Transverse colon (tissue), 4 donors: Measurements from ENCODE around the gene RFX3. TPM values are rescaled to one million over a fixed set of nuclear protein-coding genes. Genes with fewer than 3 reads are reported as not detected.

Experiments used
- DNase-seq: peaks from one replicate; pipeline ENCODE4 v3.0.0-alpha.2; 2019
- H3K27ac ChIP-seq, 4 donors: fragments of 200-600 bp; sonication (generic); 2 replicates each; pipeline ENCODE4 v1.5.1; 2016 to 2018; ENCODE audit warnings: inconsistent platforms in 4 of 4
- H3K27me3 ChIP-seq: fragments of 200-600 bp; sonication (generic); 2 replicates; pipeline ENCODE4 v1.5.1; 2017; ENCODE audit warnings: inconsistent platforms
- H3K36me3 ChIP-seq, 4 donors: fragments of 200-600 bp; sonication (generic); 2 replicates each; pipeline ENCODE4 v1.5.1; 2017 to 2019; ENCODE audit warnings: inconsistent platforms in 4 of 4
- H3K4me1 ChIP-seq, 4 donors: fragments of 200-600 bp; sonication (generic); 2 replicates each; pipeline ENCODE4 v1.5.1; 2017 to 2020; ENCODE audit warnings: inconsistent platforms in 4 of 4
- H3K4me3 ChIP-seq, 4 donors: fragments of 200-600 bp; sonication (generic); 1 replicate in 1 of 4; 2 replicates in 3 of 4; pipeline versions ENCODE4 v1.5.1 to v1.6.1; 2017 to 2019; ENCODE audit warnings: inconsistent platforms in 4 of 4
- H3K9me3 ChIP-seq, 2 donors: fragments of 200-600 bp; sonication (generic); 2 replicates each; pipeline ENCODE4 v1.5.1; 2017 to 2019; ENCODE audit warnings: inconsistent platforms in 2 of 2
- CTCF ChIP-seq, 5 experiments: fragments of 200-600 bp in 3 of 5; fragments of 450-650 bp in 2 of 5; sonication (generic) in 3 of 5; IDR thresholded peaks; 1 replicate in 2 of 5; 2 replicates in 3 of 5; pipeline ENCODE4 v1.5.1; 2016 to 2017; ENCODE audit warnings: antibody characterized with exemption in 5 of 5, inconsistent platforms in 3 of 5, mild to moderate bottlenecking in 2 of 5, moderate library complexity in 1 of 5
- EP300 ChIP-seq: sonication (generic); formaldehyde crosslinking; IDR thresholded peaks from one replicate; pipeline ENCODE4 v1.6.1; 2017; ENCODE audit warnings: antibody characterized with exemption, low read depth
- POLR2A ChIP-seq: fragments of 450-650 bp; IDR thresholded peaks from one replicate; pipeline ENCODE4 v1.6.1; 2016; ENCODE audit warnings: antibody characterized with exemption, mild to moderate bottlenecking, moderate library complexity
- POLR2AphosphoS5 ChIP-seq, 3 donors: sonication (generic); formaldehyde crosslinking; IDR thresholded peaks; one replicate each; pipeline ENCODE4 v1.6.1; 2016; ENCODE audit warnings: antibody characterized with exemption in 3 of 3
- WGBS, 2 donors: methylation state at CpG; one replicate each; pipeline ENCODE4 v1.1.5; 2018; ENCODE audit warnings: low coverage in 1 of 2; 5-methylcytosine and 5-hydroxymethylcytosine counted together
- in situ Hi-C, 4 donors: fragments of 200-750 bp; cut with MboI; loops; one replicate each; pipeline versions ENCODE4 v1.15.0 to v1.15.1; 2017; ENCODE audit warnings: low sequenced_read_pairs in 3 of 4, low pct_ligation_motif_present in 1 of 4, low pct_unique_long_range_greater_than_20kb in 1 of 4
- intact Hi-C: fragments of 100-400 bp; cut with DNase I; formaldehyde crosslinking; loops from one replicate; pipeline ENCODE4 v1.15.1; 2023; ENCODE audit warnings: low total_unique reads
- total RNA-seq, 4 donors: library from RNA; depleted of rRNA; stranded (reverse); fragments of >200 nt; gene quantifications; one replicate each; pipeline ENCODE4 v1.1.0, GENCODE V29; 2016

RFX3 gene
- total RNA-seq, 4 donors from 2014 or later: 3.5 to 21.9 (median 7.1) TPM

- no peak for DNase-seq
- 49 to 72% methylated on average over 4 of the region's 4 CpGs for WGBS, 2 donors
- no peak overlapping the region for H3K4me3 ChIP-seq
- peaks cover 0 to 18% (median 4%) of the 10 kb centered on the region in 4 donors for H3K4me1 ChIP-seq
- no peaks in the 10 kb centered on the region for H3K9me3 ChIP-seq
- in situ Hi-C loops (no loop called here), intact Hi-C loops (no loop called here)
- no peaks in the 10 kb centered on the region for H3K36me3 ChIP-seq
- no peaks in the 10 kb centered on the region for H3K27me3 ChIP-seq
- no peak overlapping the region for H3K27ac ChIP-seq
- no peak for TF ChIP-seq POLR2AphosphoS5 (IDR thresholded peaks at IDR 0.05)
These were observed 34.8 kb downstream of the RFX3 start for GRCh38 chr9:3490957-3491356.

- Histone ChIP-seq H3K27me3 (no peaks in the 10 kb centered on the region), H3K27ac (no peak overlapping the region), H3K4me1 (peaks cover 0 to 7% (median 0%) of the 10 kb centered on the region in 4 donors), H3K4me3 (no peak overlapping the region), H3K9me3 (peaks cover 0 to 3% of the 10 kb centered on the region in 2 donors), H3K36me3 (no peaks in the 10 kb centered on the region)
- in situ Hi-C loops (no loop called here), intact Hi-C loops (no loop called here)
- 80 to 84% methylated on average over 2 of the region's 2 CpGs for WGBS, 2 donors
- TF ChIP-seq CTCF (IDR thresholded peaks at IDR 0.05) (no peak), EP300 (no peak), POLR2AphosphoS5 (IDR thresholded peaks at IDR 0.05) (no peak), POLR2A (no peak)
- no peak for DNase-seq
These were observed 43.2 kb downstream of the RFX3 start for GRCh38 chr9:3482578-3482977.

GRCh38 chr9:3480353-3480655, 45.5 kb downstream of the RFX3 start:
- H3K4me1 ChIP-seq: peaks cover 0 to 7% (median 0%) of the 10 kb centered on the region in 4 donors
- H3K27ac ChIP-seq: no peak overlapping the region
- no peaks in the 10 kb centered on the region for H3K36me3 ChIP-seq
- in situ Hi-C loops (no loop called here), intact Hi-C loops (no loop called here)
- H3K4me3 ChIP-seq: no peak overlapping the region
- no peaks in the 10 kb centered on the region for H3K27me3 ChIP-seq
- 70 to 87% methylated on average over 2 to 3 of the region's 3 CpGs for WGBS, 2 donors
- peaks cover 0 to 7% of the 10 kb centered on the region in 2 donors for H3K9me3 ChIP-seq
- no peak for DNase-seq
- TF ChIP-seq POLR2A (no peak), EP300 (no peak), CTCF (IDR thresholded peaks at IDR 0.05) (no peak), POLR2AphosphoS5 (IDR thresholded peaks at IDR 0.05) (no peak)

- Histone ChIP-seq H3K4me1 (peaks cover 0 to 7% (median 0%) of the 10 kb centered on the region in 4 donors), H3K27ac (no peak overlapping the region), H3K4me3 (no peak overlapping the region), H3K27me3 (no peaks in the 10 kb centered on the region), H3K36me3 (no peaks in the 10 kb centered on the region), H3K9me3 (peaks cover 0 to 7% of the 10 kb centered on the region in 2 donors)
- in situ Hi-C loops (no loop called here), intact Hi-C loops (no loop called here)
- no peak for DNase-seq
- WGBS, 2 donors: 79 to 80% methylated on average over 4 to 7 of the region's 7 CpGs
- TF ChIP-seq EP300 (no peak), CTCF (IDR thresholded peaks at IDR 0.05) (no peak), POLR2A (no peak), POLR2AphosphoS5 (IDR thresholded peaks at IDR 0.05) (no peak)
These were observed 46.1 kb downstream of the RFX3 start for GRCh38 chr9:3479514-3480352.
